Prostate gland (tissue), 2 donors: Measurements from ENCODE around the gene OPHN1.

Source experiments
- POLR2A ChIP-seq: fragments of 450-650 bp; IDR thresholded peaks from one replicate; pipeline ENCODE4 v1.6.1; 2016; ENCODE audit warnings: antibody characterized with exemption, mild to moderate bottlenecking
- TF ChIP-seq, protein P1 (sequence below), 4 experiments: fragments of 200-600 bp in 2 of 4; fragments of 450-650 bp in 2 of 4; sonication (generic) in 2 of 4; IDR thresholded peaks; 1 replicate in 3 of 4; 2 replicates in 1 of 4; pipeline ENCODE4 v1.5.1; 2016 to 2019; ENCODE audit warnings: antibody characterized with exemption in 4 of 4, mild to moderate bottlenecking in 2 of 4, moderate library complexity in 2 of 4

- TF ChIP-seq, protein P1, sequence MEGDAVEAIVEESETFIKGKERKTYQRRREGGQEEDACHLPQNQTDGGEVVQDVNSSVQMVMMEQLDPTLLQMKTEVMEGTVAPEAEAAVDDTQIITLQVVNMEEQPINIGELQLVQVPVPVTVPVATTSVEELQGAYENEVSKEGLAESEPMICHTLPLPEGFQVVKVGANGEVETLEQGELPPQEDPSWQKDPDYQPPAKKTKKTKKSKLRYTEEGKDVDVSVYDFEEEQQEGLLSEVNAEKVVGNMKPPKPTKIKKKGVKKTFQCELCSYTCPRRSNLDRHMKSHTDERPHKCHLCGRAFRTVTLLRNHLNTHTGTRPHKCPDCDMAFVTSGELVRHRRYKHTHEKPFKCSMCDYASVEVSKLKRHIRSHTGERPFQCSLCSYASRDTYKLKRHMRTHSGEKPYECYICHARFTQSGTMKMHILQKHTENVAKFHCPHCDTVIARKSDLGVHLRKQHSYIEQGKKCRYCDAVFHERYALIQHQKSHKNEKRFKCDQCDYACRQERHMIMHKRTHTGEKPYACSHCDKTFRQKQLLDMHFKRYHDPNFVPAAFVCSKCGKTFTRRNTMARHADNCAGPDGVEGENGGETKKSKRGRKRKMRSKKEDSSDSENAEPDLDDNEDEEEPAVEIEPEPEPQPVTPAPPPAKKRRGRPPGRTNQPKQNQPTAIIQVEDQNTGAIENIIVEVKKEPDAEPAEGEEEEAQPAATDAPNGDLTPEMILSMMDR (IDR thresholded peaks at IDR 0.05), result no peak
- TF ChIP-seq POLR2A, result no peak
Measured at GRCh38 chrX:68041110-68041509, 392.2 kb downstream of the OPHN1 start.
